Neural progenitor cell (in vitro differentiated cells): ENCODE measurements around the gene KBTBD2.

ENCODE experiments used
- CTCF ChIP-seq: fragments of 200-600 bp; sonication (generic); IDR thresholded peaks from 2 replicates; pipeline ENCODE4 v1.5.1; 2017; ENCODE audit warnings: antibody characterized with exemption, mild to moderate bottlenecking
- EZH2 ChIP-seq: fragments of 200-600 bp; sonication (generic); IDR thresholded peaks from 2 replicates; pipeline ENCODE4 v1.6.1; 2017; ENCODE audit warnings: antibody characterized with exemption, mild to moderate bottlenecking, moderate library complexity
- EZH2phosphoT487 ChIP-seq: fragments of 200-600 bp; sonication (generic); IDR thresholded peaks from 2 replicates; pipeline ENCODE4 v1.6.1; 2017; ENCODE audit warnings: antibody characterized with exemption

DNA sequence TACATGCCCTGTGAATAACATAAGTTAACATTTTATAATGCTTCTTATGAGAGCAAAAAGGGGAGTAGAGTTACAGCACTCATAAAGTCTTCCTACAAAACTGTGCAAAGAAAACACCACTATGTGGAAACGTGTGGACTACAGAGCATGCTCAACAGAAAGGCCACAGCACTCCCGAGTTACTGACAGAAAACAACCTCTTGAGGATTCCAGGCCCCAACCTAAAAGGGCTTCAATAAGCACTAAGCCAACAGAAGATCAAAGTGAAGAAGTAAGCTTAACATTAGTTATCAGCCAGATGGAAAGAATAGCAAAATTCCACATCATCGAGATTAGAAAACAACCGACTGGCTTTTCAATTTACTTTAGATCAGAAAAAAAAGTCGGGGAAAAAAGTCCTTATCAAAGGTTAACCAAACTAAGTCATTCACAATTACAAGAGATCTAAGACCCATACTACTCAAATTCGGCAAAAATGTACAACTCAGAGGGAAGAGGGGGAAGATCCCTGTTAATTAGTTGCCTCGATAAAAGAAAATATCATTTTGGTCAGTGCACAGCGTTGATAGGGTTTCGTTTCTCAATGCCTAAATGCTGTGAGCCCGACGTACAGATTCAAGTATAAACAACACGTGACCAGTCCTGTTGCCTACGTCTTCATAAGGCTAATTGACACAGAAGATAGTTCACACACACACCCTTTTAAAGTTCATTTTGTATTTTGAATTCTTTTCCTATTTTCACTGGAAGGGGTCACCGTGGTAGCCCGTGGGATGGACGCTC lies 1.4 kb downstream of the KBTBD2 start:
- no peak for TF ChIP-seq EZH2phosphoT487
- no peak for TF ChIP-seq CTCF
- no peak for TF ChIP-seq EZH2
